Esophagus muscularis mucosa (tissue), 3 donors: ENCODE measurements around the gene SPAG16.

ENCODE experiments used
- CTCF ChIP-seq, 3 experiments: fragments of 200-600 bp in 2 of 3; fragments of 450-650 bp in 1 of 3; sonication (generic) in 2 of 3; IDR thresholded peaks; one replicate each; pipeline ENCODE4 v1.5.1; 2017 to 2019; ENCODE audit warnings: antibody characterized with exemption in 3 of 3, mild to moderate bottlenecking in 2 of 3, moderate library complexity in 1 of 3
- POLR2A ChIP-seq: fragments of 450-650 bp; IDR thresholded peaks from one replicate; pipeline ENCODE4 v1.6.1; 2017; ENCODE audit warnings: antibody characterized with exemption, moderate library complexity, mild to moderate bottlenecking, low read depth
- POLR2AphosphoS5 ChIP-seq, 2 donors: sonication (generic); formaldehyde crosslinking; IDR thresholded peaks; one replicate each; pipeline ENCODE4 v1.6.1; 2017; ENCODE audit warnings: antibody characterized with exemption in 2 of 2

GRCh38 chr2:214395040-214395439 is 1110.8 kb downstream of the SPAG16 start:
- no peak for TF ChIP-seq CTCF (IDR thresholded peaks at IDR 0.05)
- TF ChIP-seq POLR2A: no peak
- no peak for TF ChIP-seq POLR2AphosphoS5 (IDR thresholded peaks at IDR 0.05)
